T-helper 17 cell (primary cell): ENCODE results near the gene CFAP221. TPM values are rescaled to one million over a fixed set of nuclear protein-coding genes. Genes with fewer than 3 reads are reported as not detected.
A peak's percentile ranks its signal among the peaks of the same experiment; 100 is the strongest.

Experiments used
- ATAC-seq: fragments of 150-1000 bp; cut with Tn5 transposase; 2 replicates; pipeline ENCODE4 v1.10.0; 2021; ENCODE audit warnings: mild to moderate bottlenecking, moderate library complexity
- DNase-seq, 3 donors: peaks; one replicate each; pipeline versions ENCODE4 v3.0.0 to v3.0.0-alpha.2; 2020 to 2021
- H3K9me3 ChIP-seq: one replicate; pipeline ENCODE4 v1.7.0; 2013; ENCODE audit warnings: low read length, mild to moderate bottlenecking; ENCODE audit not compliant: control insufficient read depth, poor library complexity, severe bottlenecking
- H3K27ac Mint-ChIP-seq: one replicate; pipeline ENCODE4 v1.8.0; 2022; ENCODE audit warnings: mild to moderate bottlenecking, moderate library complexity, mixed read lengths
- H3K27me3 Mint-ChIP-seq: one replicate; pipeline ENCODE4 v1.8.0; 2022; ENCODE audit warnings: mixed read lengths
- H3K36me3 Mint-ChIP-seq: one replicate; pipeline ENCODE4 v1.8.0; 2022; ENCODE audit warnings: low read depth, mixed read lengths
- H3K4me1 Mint-ChIP-seq: one replicate; pipeline ENCODE4 v1.8.0; 2022; ENCODE audit warnings: mild to moderate bottlenecking, mixed read lengths
- H3K4me3 Mint-ChIP-seq: one replicate; pipeline ENCODE4 v1.8.0; 2022; ENCODE audit warnings: mild to moderate bottlenecking, moderate library complexity, mixed read lengths
- total RNA-seq, 4 donors: library from RNA in 2 of 4; stranded (reverse) in 2 of 4; gene quantifications; one replicate each; pipeline ENCODE4 v1.2.3 and lab custom pipeline; 2022 to 2026

The CFAP221 gene
- total RNA-seq, 2 donors from 2014 or later: not detected

DNA sequence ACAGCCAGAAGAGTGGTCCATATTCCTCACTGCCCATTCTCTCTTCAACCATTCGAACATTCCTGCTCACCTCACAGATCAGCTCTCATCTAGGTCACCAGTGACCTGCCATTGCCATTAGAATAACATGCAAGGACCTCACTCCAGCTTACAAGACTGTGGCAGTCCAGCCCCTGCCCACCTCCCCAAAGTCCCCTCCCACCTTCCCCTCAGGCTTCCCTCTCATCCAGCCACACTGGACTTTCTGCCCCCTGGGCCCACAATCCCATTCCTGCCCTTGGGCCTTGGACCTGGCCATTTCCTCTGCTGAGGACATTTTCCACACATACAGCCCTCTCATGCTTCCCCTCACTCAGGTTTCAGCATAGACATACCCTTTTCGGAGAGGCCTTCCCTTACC is 129.5 kb downstream of the CFAP221 start:
- Mint-ChIP-seq H3K4me3 (no peak overlapping the region), H3K4me1 (peaks cover 5% of the 10 kb centered on the region), H3K27me3 (no peaks in the 10 kb centered on the region), H3K27ac (no peak overlapping the region), H3K36me3 (no peaks in the 10 kb centered on the region)
- DNase-seq (no peak), ATAC-seq (no peak)
- no peaks in the 10 kb centered on the region for H3K9me3 ChIP-seq

DNA sequence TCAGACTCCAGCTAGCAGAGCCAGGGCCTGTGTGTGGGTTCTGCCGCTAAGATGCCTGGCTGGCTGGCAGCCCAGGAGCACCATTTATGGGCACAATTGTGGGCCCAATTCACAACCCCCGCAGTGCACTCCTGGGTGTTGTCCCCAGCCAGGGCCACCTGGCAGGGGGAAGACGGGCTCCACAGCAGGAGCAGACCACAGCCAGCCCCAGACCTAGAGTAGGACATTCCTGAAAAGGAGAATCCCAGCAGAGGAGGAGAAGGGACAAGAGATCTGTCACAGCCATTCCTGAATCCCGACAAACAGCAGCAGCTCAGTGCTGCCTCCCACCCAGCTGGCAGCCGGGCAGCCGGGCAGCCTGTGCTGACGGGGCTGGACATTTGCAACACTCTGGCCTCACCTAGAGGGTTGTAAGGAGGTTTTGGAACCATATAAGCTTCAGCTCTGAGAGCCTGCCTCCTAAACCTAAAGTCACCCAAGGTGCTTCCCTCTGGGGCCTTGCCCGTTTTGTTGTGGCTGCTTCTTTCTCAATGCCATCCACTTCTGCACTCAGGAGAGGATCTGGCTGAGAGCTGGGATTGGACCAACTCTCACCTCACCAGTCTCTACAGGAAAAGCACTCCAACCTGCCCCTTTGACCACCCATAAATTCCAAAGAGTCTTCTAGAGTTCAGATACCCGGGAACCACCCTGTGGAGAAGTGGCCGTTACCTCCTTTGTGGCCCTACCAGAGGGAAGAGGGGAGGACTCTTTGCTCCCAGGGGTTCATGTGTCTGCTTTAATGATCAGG is 130.7 kb downstream of the CFAP221 start:
- Mint-ChIP-seq H3K27me3 (no peaks in the 10 kb centered on the region), H3K4me1 (peaks cover 13% of the 10 kb centered on the region), H3K27ac (no peak overlapping the region), H3K4me3 (no peak overlapping the region), H3K36me3 (no peaks in the 10 kb centered on the region)
- ATAC-seq (no peak), DNase-seq (no peak)
- no peaks in the 10 kb centered on the region for H3K9me3 ChIP-seq

DNA sequence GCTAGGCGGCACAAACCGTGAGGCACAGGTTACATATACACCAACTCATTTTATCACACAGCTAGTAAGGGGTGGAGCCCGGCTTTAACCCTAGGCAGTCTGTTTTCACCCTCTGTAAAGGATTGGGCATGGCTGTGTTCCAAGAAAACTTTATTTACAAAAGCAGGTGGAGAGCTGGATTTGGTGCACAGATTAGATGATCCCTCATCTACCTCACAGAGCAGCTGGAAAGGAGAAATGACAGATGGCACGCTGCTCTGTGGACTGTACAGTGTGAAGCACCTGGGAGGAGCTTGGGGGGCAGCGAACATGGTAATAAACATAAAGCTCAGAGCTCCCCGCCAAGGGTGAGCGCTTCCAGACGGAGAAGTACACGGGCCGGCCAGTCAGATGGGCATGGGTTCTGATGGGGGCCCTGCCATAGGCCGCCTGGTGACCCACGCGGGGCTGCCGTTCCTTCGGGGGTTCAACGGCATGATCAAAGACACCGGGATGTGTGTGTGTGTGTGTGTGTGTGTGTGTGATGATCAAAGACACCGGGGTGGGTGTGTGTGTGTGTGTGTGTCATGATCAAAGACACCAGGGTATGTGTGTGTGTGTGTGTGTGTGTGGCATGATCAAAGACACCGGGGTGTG is 133.9 kb downstream of the CFAP221 start:
- H3K4me3 Mint-ChIP-seq: peak overlapping the region; percentile 88
- peaks cover 28% of the 10 kb centered on the region for H3K4me1 Mint-ChIP-seq
- ATAC-seq: peak; percentile 35
- H3K9me3 ChIP-seq: no peaks in the 10 kb centered on the region
- H3K27me3 Mint-ChIP-seq: no peaks in the 10 kb centered on the region
- H3K36me3 Mint-ChIP-seq: no peaks in the 10 kb centered on the region
- peak overlapping the region; percentile 96 for H3K27ac Mint-ChIP-seq
- peak in 1 of 3 donors; percentile 23 for DNase-seq

DNA sequence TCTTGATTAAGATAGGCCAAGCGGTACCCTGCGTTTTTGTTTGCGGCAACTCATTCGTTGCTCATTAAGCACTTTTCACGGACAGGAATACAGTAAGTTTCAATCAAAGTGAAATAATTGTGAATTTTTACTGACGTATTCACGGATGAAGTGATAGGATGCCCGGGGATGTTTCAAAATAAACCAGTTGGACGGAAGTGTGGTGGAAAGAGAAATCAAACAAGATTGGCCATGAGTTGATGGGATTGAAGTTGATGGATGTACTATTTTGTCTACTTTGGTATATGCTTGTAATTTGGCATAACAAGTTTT is 135.2 kb downstream of the CFAP221 start:
- Mint-ChIP-seq H3K4me3 (peak overlapping the region; percentile 88), H3K36me3 (no peaks in the 10 kb centered on the region), H3K27ac (peak overlapping the region; percentile 96), H3K27me3 (no peaks in the 10 kb centered on the region), H3K4me1 (peaks cover 32% of the 10 kb centered on the region)
- no peak for DNase-seq
- no peak for ATAC-seq
- H3K9me3 ChIP-seq: no peaks in the 10 kb centered on the region

DNA sequence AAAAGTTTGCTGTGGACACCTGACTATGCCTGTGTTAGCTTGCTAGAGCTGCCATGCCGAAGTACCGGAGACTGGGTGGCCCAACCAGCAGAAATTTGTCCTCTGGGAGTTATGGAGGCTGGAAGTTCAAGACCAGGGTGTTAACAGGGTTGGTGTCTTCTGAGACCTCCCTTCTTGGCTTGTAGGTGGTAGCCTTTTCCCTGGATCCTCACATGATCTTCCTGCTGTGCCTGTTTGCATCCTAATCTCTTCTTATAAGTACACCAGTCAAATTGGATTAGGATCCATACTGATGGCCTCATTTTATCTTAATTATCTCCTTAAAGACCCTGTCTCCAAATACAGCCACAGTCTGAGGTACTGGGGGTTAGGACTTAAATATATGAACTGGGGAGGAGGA is 135.6 kb downstream of the CFAP221 start:
- peak overlapping the region; percentile 88 for H3K4me3 Mint-ChIP-seq
- no peaks in the 10 kb centered on the region for H3K36me3 Mint-ChIP-seq
- peaks cover 32% of the 10 kb centered on the region for H3K4me1 Mint-ChIP-seq
- no peaks in the 10 kb centered on the region for H3K9me3 ChIP-seq
- H3K27me3 Mint-ChIP-seq: no peaks in the 10 kb centered on the region
- no peak for ATAC-seq
- no peak for DNase-seq
- H3K27ac Mint-ChIP-seq: peak overlapping the region; percentile 96

DNA sequence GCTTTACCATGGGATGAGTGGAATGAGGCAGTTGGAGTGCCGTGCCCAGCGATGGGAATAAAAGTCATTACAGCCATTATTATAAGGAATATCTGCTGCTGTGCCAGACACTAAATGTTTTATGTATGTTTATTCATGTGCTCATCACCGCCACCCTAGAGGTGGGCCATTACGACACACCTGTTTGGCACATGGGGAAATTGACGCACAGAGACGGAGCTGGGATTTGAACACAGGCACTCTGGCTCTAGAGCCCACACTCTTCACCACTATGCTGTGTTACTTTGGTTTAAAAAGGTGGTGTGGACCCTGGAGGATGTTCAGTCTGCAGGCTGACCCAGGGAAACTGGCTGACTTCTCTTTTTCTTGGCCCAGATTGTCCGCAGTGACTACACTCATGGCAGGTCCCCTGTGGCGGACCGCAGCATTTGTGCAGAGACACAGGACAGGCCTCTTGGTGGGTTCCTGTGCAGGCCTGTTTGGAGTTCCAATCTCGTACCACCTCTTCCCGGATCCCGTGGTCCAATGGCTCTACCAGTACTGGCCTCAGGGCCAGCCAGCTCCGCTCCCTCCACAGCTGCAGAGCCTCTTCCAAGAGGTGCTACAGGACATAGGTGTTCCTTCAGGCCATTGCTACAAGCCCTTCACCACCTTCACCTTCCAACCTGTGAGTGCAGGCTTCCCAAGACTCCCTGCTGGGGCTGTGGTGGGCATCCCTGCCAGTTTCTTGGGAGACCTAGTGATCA is 136.4 kb downstream of the CFAP221 start:
- DNase-seq (no peak), ATAC-seq (no peak)
- H3K9me3 ChIP-seq: no peaks in the 10 kb centered on the region
- Mint-ChIP-seq H3K27me3 (no peaks in the 10 kb centered on the region), H3K36me3 (no peaks in the 10 kb centered on the region), H3K4me1 (peaks cover 34% of the 10 kb centered on the region), H3K4me3 (peak overlapping the region; percentile 88), H3K27ac (no peak overlapping the region)

DNA sequence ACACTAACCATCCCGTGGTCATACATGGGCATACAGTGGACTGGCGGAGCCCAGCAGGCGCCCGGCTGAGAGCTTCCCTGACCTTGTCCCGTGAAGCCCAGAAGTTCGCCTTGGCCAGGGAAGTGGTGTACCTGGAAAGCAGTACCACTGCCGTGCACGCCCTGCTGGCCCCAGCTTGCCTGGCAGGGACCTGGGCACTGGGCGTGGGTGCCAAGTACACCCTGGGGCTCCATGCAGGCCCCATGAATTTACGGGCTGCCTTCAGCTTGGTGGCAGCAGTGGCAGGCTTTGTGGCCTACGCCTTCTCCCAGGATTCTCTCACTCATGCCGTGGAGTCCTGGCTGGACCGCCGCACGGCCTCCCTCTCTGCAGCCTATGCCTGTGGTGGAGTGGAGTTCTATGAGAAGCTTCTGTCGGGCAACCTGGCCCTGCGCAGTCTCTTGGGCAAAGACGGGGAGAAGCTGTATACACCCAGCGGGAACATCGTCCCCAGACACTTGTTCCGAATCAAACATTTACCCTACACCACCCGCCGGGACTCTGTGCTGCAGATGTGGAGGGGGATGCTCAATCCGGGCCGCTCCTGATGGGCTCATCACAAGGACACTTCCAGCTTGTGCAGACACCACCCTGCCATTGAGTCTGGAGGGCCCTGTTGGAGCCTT is 137.1 kb downstream of the CFAP221 start:
- no peaks in the 10 kb centered on the region for H3K9me3 ChIP-seq
- no peak overlapping the region for H3K27ac Mint-ChIP-seq
- peaks cover 34% of the 10 kb centered on the region for H3K4me1 Mint-ChIP-seq
- DNase-seq (no peak), ATAC-seq (no peak)
- no peaks in the 10 kb centered on the region for H3K27me3 Mint-ChIP-seq
- no peaks in the 10 kb centered on the region for H3K36me3 Mint-ChIP-seq
- H3K4me3 Mint-ChIP-seq: no peak overlapping the region

DNA sequence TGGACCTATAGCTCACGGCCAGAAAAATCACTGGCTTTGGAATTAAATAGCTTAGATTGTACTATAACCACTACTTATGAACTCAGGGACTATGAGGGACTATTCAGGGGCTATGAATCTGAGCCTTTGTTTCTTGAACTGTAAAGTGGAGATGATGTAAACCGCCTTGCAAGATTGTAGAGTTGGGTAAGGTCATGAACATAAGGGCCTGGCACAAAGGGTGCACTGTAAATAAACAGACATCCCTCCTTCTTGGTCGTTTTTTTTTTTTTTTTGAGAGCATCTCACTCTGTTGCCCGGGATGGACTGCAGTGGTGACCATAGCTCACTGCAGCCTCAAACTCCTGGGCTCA is 137.6 kb downstream of the CFAP221 start:
- no peaks in the 10 kb centered on the region for H3K9me3 ChIP-seq
- Mint-ChIP-seq H3K4me1 (peaks cover 34% of the 10 kb centered on the region), H3K27me3 (no peaks in the 10 kb centered on the region), H3K4me3 (no peak overlapping the region), H3K27ac (peak overlapping the region; percentile 92), H3K36me3 (no peaks in the 10 kb centered on the region)
- DNase-seq (no peak), ATAC-seq (no peak)

DNA sequence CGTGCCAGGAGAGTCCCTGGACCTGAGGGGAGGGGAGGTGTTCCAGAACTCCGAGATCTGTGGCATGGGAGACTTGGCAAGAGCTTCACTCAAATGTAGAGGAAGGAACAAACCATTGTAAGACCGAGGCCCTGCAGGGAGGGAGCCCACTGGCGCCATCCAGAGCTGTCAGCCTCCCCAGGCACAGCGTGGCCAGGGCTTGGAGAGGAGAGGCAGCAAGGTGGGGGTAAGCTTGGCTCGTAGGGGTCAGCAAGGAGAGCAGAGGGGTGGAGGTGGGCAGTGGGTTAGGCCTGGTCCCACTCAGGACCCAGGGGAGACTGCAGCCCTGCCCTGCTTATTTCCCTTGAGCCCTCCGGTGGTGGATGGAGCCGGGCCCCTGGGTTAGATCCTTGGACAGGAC is 138.3 kb downstream of the CFAP221 start:
- H3K27ac Mint-ChIP-seq: peak overlapping the region; percentile 92
- no peak overlapping the region for H3K4me3 Mint-ChIP-seq
- ATAC-seq (no peak), DNase-seq (no peak)
- H3K36me3 Mint-ChIP-seq: peaks cover 4% of the 10 kb centered on the region
- no peaks in the 10 kb centered on the region for H3K27me3 Mint-ChIP-seq
- no peaks in the 10 kb centered on the region for H3K9me3 ChIP-seq
- H3K4me1 Mint-ChIP-seq: peaks cover 34% of the 10 kb centered on the region

DNA sequence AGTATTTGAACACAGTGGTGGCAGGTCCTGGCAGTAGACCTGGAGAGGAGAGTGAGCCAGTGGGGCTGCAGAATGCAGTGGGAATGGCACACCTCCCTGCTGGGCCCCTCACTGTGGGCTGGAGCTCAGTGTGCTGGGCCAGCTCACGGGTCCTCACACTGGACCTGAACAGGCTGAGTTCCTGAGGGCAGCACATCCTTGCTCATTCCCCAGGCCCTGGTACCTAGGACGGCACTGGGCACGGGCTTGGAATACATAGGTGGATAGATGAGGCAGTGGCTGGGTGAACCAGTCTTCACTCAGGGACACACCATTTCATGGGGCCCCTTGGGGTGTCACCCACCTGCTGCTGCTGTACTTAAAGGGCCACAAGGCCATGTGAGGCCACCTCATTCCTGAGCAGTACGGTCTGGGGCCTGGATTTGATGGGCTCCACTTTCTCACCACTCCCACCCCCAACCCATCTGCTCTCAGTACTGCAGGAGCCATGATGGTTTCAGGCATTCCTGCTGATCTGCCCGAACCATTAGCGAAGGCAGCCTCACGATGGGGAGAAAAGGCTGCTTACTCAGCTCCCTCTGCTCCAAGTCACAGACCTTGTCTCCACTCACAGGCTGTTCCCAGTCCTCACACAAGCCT is 138.9 kb downstream of the CFAP221 start:
- H3K27ac Mint-ChIP-seq: peak overlapping the region; percentile 92
- H3K4me3 Mint-ChIP-seq: no peak overlapping the region
- H3K36me3 Mint-ChIP-seq: peaks cover 4% of the 10 kb centered on the region
- no peaks in the 10 kb centered on the region for H3K27me3 Mint-ChIP-seq
- ATAC-seq (no peak), DNase-seq (no peak)
- peaks cover 30% of the 10 kb centered on the region for H3K4me1 Mint-ChIP-seq
- no peaks in the 10 kb centered on the region for H3K9me3 ChIP-seq

DNA sequence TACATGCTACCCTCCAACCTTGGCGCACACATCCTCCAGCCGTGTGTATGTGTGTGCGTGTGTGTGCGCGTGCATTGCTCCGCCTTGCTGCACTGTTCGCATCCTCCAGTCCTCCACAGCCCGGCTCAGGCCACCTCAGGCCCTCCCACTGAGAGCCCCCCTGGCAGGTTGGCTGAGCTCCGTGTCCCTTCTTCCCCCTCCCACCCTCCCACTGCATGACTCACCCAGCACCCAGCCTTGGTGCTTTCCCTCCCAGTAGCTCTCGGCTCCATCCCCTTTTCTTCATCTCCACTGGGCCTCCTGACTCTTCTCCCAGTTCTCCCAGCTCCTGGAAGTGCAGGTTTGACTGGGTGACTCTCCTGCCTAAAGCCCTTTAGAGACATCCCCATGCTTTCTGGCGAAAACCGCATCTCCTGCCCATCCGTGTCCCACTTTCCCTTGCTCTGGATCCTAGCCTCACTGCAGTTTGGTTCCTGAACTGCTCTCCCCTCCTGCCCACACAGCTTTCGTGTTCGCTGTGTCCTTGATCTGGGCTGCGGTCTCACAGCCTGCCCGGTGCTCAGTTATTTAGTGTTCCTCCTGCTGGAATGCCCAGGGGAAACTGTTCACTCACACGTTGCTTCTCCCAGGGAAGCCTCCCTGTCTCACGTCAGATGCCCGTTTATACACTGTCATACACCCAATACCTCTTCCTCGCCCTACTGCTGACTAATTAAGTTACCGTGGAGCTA is 139.6 kb downstream of the CFAP221 start:
- ATAC-seq (no peak), DNase-seq (no peak)
- Mint-ChIP-seq H3K27ac (no peak overlapping the region), H3K36me3 (peaks cover 4% of the 10 kb centered on the region), H3K4me3 (no peak overlapping the region), H3K27me3 (no peaks in the 10 kb centered on the region), H3K4me1 (peaks cover 29% of the 10 kb centered on the region)
- H3K9me3 ChIP-seq: no peaks in the 10 kb centered on the region

DNA sequence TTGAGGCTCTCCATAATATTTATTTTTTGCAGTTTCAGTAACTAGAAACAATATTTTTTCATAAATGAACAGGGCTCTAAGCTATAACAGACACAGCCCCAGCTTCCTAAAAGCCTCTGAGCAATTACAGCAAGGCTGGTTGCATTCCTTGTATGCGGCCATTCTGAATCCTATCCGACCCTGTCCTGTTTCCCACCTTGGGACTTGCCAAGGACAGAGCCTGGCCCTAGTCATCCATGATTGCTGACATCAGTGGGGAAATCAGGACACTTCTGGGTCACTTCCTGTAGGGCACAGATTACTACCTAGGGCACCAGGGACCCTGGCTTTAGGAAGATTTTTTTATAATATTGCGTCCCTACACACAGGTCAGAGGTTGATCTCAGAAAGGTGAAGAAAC is 140.3 kb downstream of the CFAP221 start:
- H3K36me3 Mint-ChIP-seq: peaks cover 4% of the 10 kb centered on the region
- no peak overlapping the region for H3K27ac Mint-ChIP-seq
- H3K27me3 Mint-ChIP-seq: no peaks in the 10 kb centered on the region
- no peak for DNase-seq
- H3K9me3 ChIP-seq: no peaks in the 10 kb centered on the region
- no peak overlapping the region for H3K4me3 Mint-ChIP-seq
- no peak for ATAC-seq
- peaks cover 23% of the 10 kb centered on the region for H3K4me1 Mint-ChIP-seq
